ENCODE measurements around the gene NECAB3.

DNA sequence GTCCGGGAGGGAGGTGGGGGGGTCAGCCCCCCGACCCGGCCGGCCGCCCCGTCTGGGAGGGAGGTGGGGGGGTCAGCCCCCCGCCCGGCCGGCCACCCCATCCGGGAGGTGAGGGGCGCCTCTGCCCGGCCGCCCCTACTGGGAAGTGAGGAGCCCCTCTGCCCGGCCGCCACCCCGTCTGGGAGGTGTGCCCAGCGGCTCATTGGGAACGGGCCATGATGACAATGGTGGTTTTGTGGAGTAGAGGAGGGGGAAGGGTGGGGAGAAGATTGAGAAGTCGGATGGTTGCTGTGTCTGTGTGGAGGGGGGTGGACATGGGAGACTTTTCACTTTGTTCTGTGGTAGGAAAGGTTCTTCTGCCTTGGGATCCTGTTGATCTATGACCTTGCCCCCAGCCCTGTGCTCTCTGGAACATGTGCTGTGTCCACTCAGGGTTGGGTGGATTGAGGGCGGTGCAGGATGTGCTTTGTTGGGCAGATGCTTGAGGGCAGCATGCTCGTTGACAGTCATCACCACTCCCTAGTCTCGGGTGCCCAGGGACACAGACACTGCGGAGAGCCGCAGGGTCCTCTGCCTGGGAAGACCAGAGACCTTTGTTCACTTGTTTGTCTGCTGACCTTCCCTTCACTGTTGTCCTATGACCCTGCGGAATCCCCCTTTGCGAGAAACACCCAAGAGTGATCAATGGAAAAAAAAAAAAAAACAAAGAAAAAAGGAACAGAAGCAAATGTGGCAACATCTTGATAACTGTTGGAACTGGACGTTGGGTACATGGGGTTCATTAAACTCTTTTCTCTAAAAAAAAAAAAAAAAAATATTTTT, 27.6 kb upstream of the NECAB3 start:
- no peak for TF ChIP-seq EP300 (IDR thresholded peaks at IDR 0.05)
- no peak for TF ChIP-seq POLR2A (IDR thresholded peaks at IDR 0.05)
- TF ChIP-seq, protein P1, sequence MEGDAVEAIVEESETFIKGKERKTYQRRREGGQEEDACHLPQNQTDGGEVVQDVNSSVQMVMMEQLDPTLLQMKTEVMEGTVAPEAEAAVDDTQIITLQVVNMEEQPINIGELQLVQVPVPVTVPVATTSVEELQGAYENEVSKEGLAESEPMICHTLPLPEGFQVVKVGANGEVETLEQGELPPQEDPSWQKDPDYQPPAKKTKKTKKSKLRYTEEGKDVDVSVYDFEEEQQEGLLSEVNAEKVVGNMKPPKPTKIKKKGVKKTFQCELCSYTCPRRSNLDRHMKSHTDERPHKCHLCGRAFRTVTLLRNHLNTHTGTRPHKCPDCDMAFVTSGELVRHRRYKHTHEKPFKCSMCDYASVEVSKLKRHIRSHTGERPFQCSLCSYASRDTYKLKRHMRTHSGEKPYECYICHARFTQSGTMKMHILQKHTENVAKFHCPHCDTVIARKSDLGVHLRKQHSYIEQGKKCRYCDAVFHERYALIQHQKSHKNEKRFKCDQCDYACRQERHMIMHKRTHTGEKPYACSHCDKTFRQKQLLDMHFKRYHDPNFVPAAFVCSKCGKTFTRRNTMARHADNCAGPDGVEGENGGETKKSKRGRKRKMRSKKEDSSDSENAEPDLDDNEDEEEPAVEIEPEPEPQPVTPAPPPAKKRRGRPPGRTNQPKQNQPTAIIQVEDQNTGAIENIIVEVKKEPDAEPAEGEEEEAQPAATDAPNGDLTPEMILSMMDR (IDR thresholded peaks at IDR 0.05), result no peak
